ENCODE data around the gene DNAJB12.
A peak's percentile ranks its signal among the peaks of the same experiment; 100 is the strongest.

The DNAJB12 gene

DNA sequence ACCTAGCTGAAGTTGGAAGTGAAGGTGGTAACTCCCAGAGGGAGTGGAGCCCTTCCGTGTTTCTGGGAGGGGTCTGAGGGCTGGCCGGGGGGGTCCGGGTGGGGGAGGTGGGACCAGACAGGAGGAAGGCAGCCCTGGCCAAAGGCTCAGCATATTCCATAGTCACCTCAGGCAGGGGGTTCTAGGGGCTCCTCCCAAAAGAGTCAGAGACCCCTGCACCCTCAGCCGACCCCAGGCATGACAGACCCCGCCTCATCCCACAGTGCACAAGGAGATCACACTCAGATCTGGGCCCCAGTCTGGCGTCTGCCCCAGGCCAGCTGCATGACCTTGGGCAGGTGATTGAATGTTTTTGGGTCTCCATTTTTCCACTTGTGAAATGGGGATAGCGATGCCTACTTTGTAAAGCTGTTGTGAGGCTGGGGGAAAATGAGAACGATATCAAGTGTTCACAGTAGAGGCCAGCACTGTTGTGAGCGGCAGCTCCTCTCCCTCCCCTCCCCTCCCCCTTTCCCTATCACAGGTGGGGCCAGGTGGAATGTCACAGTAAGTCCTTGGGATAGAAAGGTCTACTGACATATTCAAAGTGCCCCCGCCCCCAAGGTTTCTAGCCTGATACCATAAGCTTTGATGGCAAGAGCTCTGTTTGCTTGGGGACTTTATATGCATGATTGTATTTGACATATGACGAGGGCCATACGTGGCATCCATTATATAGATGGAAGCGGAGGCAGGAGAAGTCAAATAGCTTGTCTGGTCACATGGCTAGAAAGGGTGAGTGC, 33.3 kb downstream of the DNAJB12 start:
- TF ChIP-seq, protein P1, sequence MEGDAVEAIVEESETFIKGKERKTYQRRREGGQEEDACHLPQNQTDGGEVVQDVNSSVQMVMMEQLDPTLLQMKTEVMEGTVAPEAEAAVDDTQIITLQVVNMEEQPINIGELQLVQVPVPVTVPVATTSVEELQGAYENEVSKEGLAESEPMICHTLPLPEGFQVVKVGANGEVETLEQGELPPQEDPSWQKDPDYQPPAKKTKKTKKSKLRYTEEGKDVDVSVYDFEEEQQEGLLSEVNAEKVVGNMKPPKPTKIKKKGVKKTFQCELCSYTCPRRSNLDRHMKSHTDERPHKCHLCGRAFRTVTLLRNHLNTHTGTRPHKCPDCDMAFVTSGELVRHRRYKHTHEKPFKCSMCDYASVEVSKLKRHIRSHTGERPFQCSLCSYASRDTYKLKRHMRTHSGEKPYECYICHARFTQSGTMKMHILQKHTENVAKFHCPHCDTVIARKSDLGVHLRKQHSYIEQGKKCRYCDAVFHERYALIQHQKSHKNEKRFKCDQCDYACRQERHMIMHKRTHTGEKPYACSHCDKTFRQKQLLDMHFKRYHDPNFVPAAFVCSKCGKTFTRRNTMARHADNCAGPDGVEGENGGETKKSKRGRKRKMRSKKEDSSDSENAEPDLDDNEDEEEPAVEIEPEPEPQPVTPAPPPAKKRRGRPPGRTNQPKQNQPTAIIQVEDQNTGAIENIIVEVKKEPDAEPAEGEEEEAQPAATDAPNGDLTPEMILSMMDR (conservative IDR thresholded peaks at IDR 0.05): no peak
- peak overlapping the region; percentile 77; the same call in 1 of the 2 replicates for H3K27ac ChIP-seq

DNA sequence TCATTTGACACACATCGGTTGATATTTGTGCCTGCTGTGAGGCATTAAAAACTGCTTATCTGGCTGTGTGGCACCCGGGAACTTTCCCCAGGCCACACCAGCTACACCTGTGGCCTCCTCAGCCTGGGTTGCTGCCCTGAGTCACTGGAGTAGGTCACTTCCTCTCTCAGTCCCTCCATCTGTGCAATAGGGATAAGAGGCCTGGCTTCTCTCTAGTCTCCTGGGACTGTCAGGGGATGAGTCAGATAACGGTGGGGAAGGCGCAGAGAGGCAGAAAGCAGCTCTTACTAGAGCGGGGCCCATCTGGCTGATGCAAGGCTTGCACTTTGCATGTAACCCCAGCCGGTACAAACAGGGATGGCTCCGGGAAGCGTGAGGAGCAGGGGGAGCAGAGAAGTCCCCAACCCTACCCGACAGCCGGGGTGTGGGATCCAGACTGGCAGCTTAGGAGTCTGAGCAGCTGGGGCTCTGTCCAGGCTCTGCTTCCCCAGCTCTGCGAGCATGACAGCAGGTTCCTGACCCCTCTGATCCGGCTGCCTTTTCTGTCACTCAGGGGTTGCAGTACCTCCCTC, 34.0 kb downstream of the DNAJB12 start:
- H3K27ac ChIP-seq: peak overlapping the region; percentile 77
- TF ChIP-seq, protein P1 (conservative IDR thresholded peaks at IDR 0.05): no peak

DNA sequence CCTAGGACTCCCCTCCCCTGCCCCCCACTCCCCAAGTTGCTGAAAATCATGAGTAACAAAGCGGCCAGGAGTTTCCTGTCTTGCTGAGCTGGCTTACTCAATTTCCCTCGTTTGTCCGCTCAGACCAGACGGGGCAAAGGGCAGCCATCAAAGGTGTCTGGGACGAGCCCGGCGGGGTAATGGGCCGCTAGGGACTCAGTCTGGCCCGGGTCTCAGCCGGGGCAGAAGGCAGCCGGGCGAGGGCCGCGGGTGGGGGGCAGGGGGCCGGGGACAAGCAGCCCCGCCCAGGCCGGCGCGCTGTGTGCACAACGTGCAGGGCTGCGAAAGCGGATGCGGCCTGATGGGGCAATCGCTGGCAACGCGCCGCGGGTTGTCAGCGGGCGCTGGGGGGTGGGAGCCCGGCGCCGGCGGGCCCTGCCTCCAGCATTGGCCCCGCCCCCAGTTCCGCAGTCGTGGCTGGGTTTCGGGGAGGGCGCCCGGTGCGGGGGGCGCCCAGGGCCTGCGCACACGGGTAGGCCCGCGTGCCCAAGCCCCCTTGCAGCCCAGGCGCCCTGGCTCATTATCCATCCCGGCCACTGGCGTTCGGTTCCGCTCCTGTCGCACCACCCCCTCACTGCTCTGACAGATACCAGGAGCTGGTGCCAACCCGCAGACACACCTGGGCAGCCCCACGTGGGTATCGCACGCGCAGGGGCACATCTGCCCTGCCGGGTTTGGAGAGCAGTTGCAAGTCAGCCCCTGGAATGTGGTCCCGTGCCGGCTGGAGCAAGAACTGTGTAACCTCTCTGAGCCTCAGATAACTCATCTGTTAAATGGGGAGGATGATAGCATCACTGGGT, 35.1 kb downstream of the DNAJB12 start:
- H3K27ac ChIP-seq: peak overlapping the region; percentile 77
- TF ChIP-seq, protein P1 (conservative IDR thresholded peaks at IDR 0.05): no peak

DNA sequence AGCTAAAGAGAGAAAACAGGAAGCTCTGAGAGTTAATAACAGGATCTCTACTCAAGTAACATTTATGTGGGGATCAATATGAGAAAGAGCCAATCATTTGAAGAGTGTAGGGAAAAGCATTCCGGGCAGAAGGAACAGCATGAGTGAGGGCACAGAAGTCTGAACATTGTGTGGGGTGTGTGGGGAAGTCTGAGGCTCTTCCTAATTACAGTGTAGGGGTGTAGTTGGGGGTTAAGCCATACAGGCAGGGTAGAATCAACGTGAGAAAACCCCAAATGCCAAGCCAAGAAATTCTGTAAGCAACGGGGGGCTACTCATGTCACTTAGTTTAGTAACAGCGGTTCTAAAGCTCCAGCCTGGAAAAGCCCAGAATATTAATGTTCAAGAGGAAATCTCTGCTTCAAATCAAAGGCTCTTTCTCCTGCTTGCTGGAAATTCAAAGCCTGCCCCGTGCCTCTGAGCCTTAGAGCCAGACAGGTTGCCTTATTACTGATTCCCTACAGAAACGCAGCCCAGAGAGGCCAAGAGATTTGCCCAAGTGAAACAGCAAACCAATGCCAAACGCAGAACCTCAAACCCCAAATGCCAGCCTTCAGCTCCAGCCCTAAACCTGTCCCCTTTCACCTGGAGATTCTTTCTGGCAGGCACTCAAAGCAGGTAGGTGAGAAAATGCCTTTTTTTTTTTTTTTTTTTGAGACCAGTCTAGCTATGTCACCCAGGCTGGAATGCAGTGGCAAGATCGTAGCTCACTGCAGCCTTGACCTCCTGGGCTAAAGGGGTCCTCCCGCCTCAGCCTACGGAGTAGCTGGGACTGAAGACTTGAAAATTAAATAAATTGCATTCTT, 36.1 kb downstream of the DNAJB12 start:
- TF ChIP-seq, protein P1 (conservative IDR thresholded peaks at IDR 0.05): no peak
- H3K27ac ChIP-seq: peak overlapping the region; percentile 77

DNA sequence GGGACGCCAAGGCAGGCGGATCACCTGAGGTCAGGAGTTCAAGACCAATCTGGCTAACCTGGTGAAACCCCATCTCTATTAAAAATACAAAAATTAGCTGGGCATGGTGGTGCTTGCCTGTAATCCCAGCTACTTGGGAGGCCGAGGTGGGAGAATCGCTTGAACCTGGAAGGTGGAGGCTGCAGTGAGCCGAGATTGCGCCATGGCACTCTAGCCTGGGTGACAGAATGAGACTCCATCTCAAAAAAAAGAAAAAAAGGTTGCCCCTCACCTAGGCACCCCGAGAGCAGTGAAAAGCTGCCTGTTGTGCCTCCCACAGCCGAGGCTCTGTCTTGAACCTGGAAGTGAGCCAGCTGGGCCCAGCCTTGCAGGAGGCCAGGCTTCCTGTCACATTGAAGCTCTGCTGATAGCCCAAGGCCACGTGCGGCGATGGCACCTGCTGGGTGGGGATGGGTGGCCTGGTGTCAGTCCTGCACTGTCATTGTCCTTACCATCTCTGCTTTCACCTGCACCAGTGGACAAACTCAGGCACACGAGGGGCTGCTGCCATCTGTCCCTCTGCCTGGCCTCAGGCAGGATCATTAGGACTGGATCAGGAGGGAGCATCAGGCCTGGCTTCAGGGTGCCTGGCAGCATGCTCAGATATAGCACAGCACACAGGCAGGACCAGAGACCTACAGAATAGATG, 37.8 kb downstream of the DNAJB12 start:
- TF ChIP-seq, protein P1 (conservative IDR thresholded peaks at IDR 0.05): no peak
- H3K27ac ChIP-seq: peak overlapping the region; percentile 82

DNA sequence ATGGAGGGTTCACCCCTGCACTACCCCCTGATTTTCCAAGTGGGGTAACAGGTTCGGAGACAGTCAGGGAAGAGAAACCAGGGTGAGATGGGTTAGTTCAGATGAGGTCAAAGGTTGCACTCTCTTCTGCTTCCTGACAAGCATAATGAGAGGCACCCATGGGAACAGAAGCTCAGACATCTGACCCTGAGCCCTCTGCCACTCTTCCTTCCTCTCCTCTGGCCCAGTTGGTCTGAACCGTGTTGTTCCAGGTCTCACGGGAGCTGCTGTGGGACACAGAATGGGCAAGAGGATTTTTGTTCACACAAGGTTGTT, 38.4 kb downstream of the DNAJB12 start:
- H3K27ac ChIP-seq: peak overlapping the region; percentile 82
- TF ChIP-seq, protein P1 (conservative IDR thresholded peaks at IDR 0.05): no peak
